ENCODE data around the gene MYH9.
A peak's percentile ranks its signal among the peaks of the same experiment; 100 is the strongest.

MYH9 gene

GRCh38 chr22:36239150-36239400, 148.7 kb downstream of the MYH9 start:
- peak; percentile 33 for DNase-seq

GRCh38 chr22:36238373-36239149, 149.2 kb downstream of the MYH9 start:
- DNase-seq: peak; percentile 65

GRCh38 chr22:36237462-36238372, 150.1 kb downstream of the MYH9 start:
- DNase-seq: peak; percentile 42

- DNase-seq: no peak
Measured at GRCh38 chr22:36236388-36237319, 151.1 kb downstream of the MYH9 start.

- no peak for DNase-seq
Measured at GRCh38 chr22:36235585-36235984, 152.2 kb downstream of the MYH9 start.

- DNase-seq: peak; percentile 17
Measured at GRCh38 chr22:36234919-36235318, 152.8 kb downstream of the MYH9 start.

DNA sequence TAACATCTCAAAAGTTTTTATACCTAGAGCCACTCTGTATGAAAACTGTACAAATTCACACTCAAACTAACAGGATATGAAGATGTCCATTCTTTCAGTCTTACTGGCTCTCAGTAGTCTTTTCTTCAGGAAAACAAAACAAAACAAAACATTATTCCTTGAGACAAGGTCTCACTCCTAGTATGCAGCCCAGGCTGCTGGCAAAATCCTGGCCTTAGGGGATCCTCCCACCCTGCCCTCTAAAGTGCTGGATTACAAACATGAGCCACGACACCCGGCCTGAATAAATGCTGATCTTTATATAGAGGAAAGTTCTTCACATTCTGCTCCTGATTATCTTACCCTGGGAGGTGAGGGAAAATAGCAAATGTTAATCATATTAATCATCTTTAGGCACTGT, 153.6 kb downstream of the MYH9 start:
- no peak for DNase-seq

GRCh38 chr22:36233796-36234195, 154.0 kb downstream of the MYH9 start:
- no peak for DNase-seq

GRCh38 chr22:36232715-36233401, 154.9 kb downstream of the MYH9 start:
- DNase-seq: no peak
